ENCODE results near the gene NUAK2.

NUAK2 gene

DNA sequence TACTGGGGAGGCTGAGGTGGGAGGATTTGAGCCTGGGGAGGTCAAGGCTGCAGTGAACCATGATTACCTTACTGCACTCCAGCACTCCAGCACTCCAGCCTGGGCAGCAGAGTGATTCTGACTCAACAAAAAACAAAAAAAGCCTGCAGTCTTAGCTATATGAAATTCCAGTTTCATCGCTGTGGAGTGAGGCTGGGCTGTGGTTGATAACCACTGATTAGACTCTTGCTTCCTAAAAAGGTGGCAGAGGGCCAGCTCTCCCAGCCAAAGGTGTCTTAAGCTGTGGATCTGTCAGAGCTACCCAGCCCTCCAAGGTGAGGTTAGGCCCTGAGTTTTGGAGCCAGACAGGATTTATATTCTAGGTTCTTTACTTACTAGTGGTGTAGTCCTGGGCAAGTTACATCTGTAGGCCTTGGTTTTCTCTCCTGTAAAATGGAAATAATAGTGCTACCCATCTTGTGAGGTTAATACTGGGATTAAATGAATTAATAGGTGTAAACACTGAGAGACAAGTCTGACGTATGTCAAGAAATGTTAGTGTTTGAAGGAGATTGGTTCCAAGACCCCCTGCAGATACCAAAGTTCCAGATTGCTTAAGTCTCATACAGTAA, 57.9 kb downstream of the NUAK2 start:
- Histone ChIP-seq H3K4me1 (ENCODE audit: insufficient read depth, low read length) (peaks cover 10% of the 10 kb centered on the region), H3K9ac (ENCODE audit: low read depth, low read length) (no peak overlapping the region), H3K27ac (ENCODE audit: low read length) (no peak overlapping the region), H3K9me3 (ENCODE audit: insufficient read depth, low read depth, low read length) (no peaks in the 10 kb centered on the region), H3K27me3 (ENCODE audit: insufficient read depth, low read length) (no peaks in the 10 kb centered on the region), H3K36me3 (ENCODE audit: insufficient read depth, low read depth, low read length) (no peaks in the 10 kb centered on the region), H3K4me3 (ENCODE audit: low read length) (no peak overlapping the region)

DNA sequence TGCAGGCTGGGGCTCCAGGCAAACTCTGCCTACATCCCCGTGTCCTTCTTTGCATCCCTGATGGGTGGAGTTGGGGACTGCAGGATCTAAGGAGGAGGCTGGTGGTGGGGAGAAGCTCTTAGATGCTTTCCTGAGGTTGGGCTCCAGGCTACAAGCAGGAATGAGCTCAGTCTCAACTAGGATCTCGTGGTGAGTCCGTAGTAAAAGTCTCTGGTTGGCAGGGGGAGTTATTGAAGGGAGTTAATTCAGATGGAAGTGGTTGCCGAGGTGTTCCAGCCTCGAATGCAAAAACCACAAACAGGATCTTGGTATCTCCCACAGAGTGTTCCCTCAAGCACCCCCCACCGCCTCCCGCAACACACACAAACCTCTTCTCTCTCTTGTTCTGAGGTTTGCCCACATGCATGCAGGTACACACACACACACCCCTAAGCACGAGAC, 58.8 kb downstream of the NUAK2 start:
- H3K4me3 ChIP-seq (ENCODE audit: low read length), result no peak overlapping the region
- H3K9me3 ChIP-seq (ENCODE audit: insufficient read depth, low read depth, low read length), result no peaks in the 10 kb centered on the region
- H3K27me3 ChIP-seq (ENCODE audit: insufficient read depth, low read length), result no peaks in the 10 kb centered on the region
- H3K4me1 ChIP-seq (ENCODE audit: insufficient read depth, low read length), result peaks cover 10% of the 10 kb centered on the region
- no peaks in the 10 kb centered on the region for H3K36me3 ChIP-seq (ENCODE audit: insufficient read depth, low read depth, low read length)
- H3K27ac ChIP-seq (ENCODE audit: low read length), result peak overlapping the region; percentile 20
- no peak overlapping the region for H3K9ac ChIP-seq (ENCODE audit: low read depth, low read length)

DNA sequence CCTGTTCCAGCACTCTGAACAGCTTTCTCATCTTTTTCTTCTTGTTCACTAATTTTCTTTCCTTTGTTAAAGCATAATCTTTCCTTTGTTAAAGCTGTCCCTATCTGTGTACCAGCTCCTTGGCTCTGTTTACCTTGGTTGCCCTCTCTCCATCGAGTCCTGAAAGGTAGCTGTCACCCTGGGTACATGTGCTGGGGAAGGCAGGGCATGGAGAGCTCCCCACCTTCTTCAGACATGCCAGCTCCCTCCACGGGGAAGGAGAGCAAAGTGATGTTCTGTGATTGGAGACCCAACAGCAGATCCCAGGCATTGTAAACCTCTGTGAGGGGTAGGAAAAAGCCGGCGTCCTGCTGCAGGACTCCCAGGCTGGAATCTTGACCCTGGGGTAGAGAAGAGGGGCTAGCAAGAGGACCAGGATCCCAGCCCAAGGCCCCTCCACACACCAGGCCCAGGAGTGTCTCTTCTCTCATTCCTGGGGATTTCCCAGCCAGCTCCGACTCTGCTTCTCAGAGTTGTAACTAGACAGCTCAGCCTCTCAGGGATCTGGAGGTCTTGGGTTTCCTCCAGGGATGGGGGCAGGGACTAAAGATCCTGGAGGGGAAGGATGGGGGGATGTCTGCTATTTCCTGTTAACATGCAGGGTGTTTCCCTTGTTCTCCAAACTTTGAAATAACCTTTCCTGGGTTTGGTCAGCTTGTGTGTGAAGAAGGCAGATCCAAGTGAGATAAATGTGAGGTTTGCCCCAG, 59.4 kb downstream of the NUAK2 start:
- H3K27ac ChIP-seq (ENCODE audit: low read length), result peak overlapping the region; percentile 20
- peak overlapping the region; percentile 16; the same call in 1 of the 2 replicates for H3K9ac ChIP-seq (ENCODE audit: low read depth, low read length)
- no peak overlapping the region for H3K4me3 ChIP-seq (ENCODE audit: low read length)
- no peaks in the 10 kb centered on the region for H3K9me3 ChIP-seq (ENCODE audit: insufficient read depth, low read depth, low read length)
- no peaks in the 10 kb centered on the region for H3K36me3 ChIP-seq (ENCODE audit: insufficient read depth, low read depth, low read length)
- no peaks in the 10 kb centered on the region for H3K27me3 ChIP-seq (ENCODE audit: insufficient read depth, low read length)
- peaks cover 10% of the 10 kb centered on the region for H3K4me1 ChIP-seq (ENCODE audit: insufficient read depth, low read length)

DNA sequence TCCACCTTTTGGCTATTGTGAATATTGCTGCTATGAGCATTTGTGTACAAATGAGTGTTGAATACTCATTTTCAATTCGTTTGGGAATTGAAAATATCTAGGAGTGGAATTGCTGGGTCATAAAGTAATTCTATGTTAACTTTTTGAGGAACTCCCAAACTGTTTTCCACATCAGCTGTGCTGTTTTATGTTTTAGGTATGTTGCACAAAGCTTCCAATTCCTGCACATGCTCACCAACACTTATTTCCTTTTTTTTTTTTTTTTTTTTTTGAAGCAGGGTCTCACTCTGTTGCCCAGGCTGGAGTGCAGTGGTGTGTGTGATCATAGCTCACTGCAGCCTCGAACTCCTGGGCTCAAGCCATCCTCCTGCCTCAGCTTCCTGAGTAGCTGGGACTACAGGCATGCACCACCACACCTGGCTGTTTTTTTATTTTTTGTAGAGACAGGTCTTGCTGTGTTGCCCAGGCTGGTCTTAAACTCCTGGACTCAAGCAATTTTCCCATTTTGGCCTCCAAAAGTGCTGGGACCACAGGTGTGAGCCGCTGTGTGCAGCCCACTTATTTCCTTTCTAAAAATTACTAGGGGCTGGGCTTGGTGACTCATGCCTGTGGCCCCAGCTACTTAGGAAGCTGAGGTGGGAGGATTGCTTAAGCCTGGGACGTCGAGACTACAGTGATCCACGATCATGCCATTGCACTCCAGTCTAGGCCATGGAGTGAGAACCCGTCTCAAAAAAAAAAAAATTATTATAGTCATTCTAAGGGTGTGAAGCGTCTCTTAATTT, 60.4 kb downstream of the NUAK2 start:
- H3K27ac ChIP-seq (ENCODE audit: low read length), result no peak overlapping the region

DNA sequence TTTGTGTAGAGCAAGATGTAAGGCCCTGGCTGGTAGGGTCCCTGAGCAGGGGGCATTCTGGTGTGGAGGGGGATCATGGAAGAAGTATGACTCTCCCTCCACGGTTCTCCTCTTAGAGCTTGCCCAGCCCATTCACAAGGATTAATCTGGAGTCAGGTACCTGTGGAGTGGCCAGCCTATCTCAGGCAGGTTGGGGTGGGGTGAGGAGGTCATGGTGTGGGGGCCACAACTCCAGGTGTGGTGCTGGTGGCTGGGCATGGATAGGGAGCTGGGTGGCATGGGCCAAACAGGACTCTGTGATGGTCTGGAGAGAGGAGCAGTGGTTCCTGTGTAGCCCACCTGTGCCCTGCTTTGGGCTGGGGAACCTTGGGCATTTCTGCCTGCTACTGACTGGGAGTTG, 61.5 kb downstream of the NUAK2 start:
- no peak overlapping the region for H3K9ac ChIP-seq (ENCODE audit: low read depth, low read length)
- peaks cover 10% of the 10 kb centered on the region for H3K4me1 ChIP-seq (ENCODE audit: insufficient read depth, low read length)
- no peak overlapping the region for H3K4me3 ChIP-seq (ENCODE audit: low read length)
- no peak overlapping the region for H3K27ac ChIP-seq (ENCODE audit: low read length)
- H3K9me3 ChIP-seq (ENCODE audit: insufficient read depth, low read depth, low read length), result no peaks in the 10 kb centered on the region
- no peaks in the 10 kb centered on the region for H3K36me3 ChIP-seq (ENCODE audit: insufficient read depth, low read depth, low read length)
- H3K27me3 ChIP-seq (ENCODE audit: insufficient read depth, low read length), result no peaks in the 10 kb centered on the region

More for the DNA sequence above, 60.4 kb downstream of the NUAK2 start:
- H3K9ac ChIP-seq (ENCODE audit: low read depth, low read length), result no peak overlapping the region
- no peak overlapping the region for H3K4me3 ChIP-seq (ENCODE audit: low read length)
- H3K9me3 ChIP-seq (ENCODE audit: insufficient read depth, low read depth, low read length), result no peaks in the 10 kb centered on the region
- H3K36me3 ChIP-seq (ENCODE audit: insufficient read depth, low read depth, low read length), result no peaks in the 10 kb centered on the region
- no peaks in the 10 kb centered on the region for H3K27me3 ChIP-seq (ENCODE audit: insufficient read depth, low read length)
- peaks cover 10% of the 10 kb centered on the region for H3K4me1 ChIP-seq (ENCODE audit: insufficient read depth, low read length)

DNA sequence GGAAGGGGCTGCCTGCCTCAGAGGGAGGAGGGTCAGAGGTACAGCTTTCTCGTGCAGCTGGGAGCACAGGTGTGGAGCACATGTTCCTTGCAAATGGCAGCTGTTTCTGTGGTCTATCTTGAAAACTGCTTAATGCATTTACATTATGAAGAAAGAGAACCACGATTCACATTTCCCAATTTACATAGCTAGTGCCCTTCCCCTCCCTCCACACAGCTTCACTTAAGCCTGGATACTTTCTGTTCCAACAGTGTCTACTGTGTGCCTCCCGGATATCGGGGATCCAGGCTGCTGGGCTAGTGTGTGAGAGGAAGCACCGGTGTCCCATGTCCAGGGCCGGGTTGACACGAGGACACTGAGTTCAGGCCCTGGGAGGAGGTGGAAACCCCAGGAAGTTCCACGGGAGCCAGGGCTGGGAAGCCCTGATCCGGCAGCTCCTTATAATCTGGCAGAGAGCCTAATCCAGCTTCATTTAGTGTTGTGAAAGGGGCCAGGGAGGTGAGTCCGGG, 62.2 kb downstream of the NUAK2 start:
- Histone ChIP-seq H3K9ac (ENCODE audit: low read depth, low read length) (no peak overlapping the region), H3K27me3 (ENCODE audit: insufficient read depth, low read length) (no peaks in the 10 kb centered on the region), H3K4me3 (ENCODE audit: low read length) (no peak overlapping the region), H3K9me3 (ENCODE audit: insufficient read depth, low read depth, low read length) (no peaks in the 10 kb centered on the region), H3K4me1 (ENCODE audit: insufficient read depth, low read length) (peaks cover 10% of the 10 kb centered on the region), H3K27ac (ENCODE audit: low read length) (no peak overlapping the region), H3K36me3 (ENCODE audit: insufficient read depth, low read depth, low read length) (no peaks in the 10 kb centered on the region)

DNA sequence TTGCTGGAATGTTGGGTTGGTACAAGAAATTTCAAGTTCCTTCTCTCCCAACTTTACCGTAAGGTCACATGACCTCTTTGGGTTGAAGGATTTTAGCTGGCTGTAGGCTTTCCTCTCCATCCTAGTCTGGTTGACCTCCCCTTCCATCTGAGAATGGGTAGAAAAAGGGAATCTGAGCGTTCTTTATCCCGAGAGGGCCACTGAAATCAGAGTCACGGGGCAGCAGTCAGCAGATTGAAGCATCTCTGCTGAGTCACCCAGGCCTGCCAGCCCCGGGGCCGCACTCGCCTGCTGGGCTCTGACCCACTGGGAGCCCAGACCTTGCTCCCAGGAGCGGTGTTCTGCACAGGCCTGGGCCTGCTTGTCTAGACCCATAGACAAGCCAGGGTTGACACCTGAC, 62.8 kb downstream of the NUAK2 start:
- Histone ChIP-seq H3K4me1 (ENCODE audit: insufficient read depth, low read length) (peaks cover 10% of the 10 kb centered on the region), H3K27ac (ENCODE audit: low read length) (no peak overlapping the region), H3K27me3 (ENCODE audit: insufficient read depth, low read length) (no peaks in the 10 kb centered on the region), H3K4me3 (ENCODE audit: low read length) (no peak overlapping the region), H3K9ac (ENCODE audit: low read depth, low read length) (no peak overlapping the region), H3K36me3 (ENCODE audit: insufficient read depth, low read depth, low read length) (no peaks in the 10 kb centered on the region), H3K9me3 (ENCODE audit: insufficient read depth, low read depth, low read length) (no peaks in the 10 kb centered on the region)

DNA sequence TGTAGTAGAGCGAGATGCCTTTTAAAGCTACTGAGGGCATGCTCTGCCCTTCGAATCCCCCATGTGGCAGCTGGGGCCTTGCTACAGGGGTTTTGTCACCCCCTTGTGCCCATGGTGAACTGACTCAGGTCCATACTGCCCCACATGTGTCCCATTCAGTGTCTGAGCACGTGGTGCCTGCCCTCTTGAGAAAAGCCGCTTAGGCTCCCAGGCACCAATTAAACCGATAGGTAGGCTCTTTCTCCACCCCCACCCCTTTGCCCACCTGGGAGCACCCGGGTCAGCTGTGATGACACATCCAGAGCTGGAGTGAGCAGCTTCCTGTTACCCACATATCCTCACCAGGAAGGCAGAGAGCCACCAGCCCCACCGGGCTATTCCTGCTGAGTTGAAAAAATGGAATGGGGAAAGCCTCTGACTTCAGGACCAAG, 63.3 kb downstream of the NUAK2 start:
- H3K27ac ChIP-seq (ENCODE audit: low read length), result no peak overlapping the region
- H3K9me3 ChIP-seq (ENCODE audit: insufficient read depth, low read depth, low read length), result no peaks in the 10 kb centered on the region
- H3K9ac ChIP-seq (ENCODE audit: low read depth, low read length), result 0 out of 2 replicates have a peak overlapping the region, but pooled peaks have one; percentile 4
- H3K36me3 ChIP-seq (ENCODE audit: insufficient read depth, low read depth, low read length), result no peaks in the 10 kb centered on the region
- peaks cover 10% of the 10 kb centered on the region for H3K4me1 ChIP-seq (ENCODE audit: insufficient read depth, low read length)
- H3K27me3 ChIP-seq (ENCODE audit: insufficient read depth, low read length), result no peaks in the 10 kb centered on the region
- H3K4me3 ChIP-seq (ENCODE audit: low read length), result no peak overlapping the region

DNA sequence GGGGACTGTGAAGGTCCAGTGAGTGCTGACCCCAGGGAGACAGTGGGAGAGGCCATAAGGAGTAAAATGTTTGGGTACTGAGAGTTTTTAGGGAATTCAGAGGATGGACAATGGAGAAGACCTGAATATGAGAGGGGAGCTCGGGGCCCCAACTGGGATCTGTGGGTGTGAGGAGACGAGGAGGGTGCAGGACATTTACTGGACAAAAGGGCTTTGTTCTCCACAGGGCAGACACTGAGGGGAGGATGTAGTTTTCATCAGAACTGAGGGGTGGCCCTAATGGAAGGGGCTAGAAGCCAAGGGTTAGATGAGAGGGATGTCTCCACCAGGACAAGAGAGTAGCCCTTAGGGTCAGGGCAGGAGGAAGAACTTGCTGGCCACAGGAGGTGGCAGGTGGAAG, 63.8 kb downstream of the NUAK2 start:
- Histone ChIP-seq H3K4me3 (ENCODE audit: low read length) (no peak overlapping the region), H3K27ac (ENCODE audit: low read length) (no peak overlapping the region), H3K27me3 (ENCODE audit: insufficient read depth, low read length) (no peaks in the 10 kb centered on the region), H3K4me1 (ENCODE audit: insufficient read depth, low read length) (peaks cover 10% of the 10 kb centered on the region), H3K9ac (ENCODE audit: low read depth, low read length) (no peak overlapping the region), H3K36me3 (ENCODE audit: insufficient read depth, low read depth, low read length) (no peaks in the 10 kb centered on the region), H3K9me3 (ENCODE audit: insufficient read depth, low read depth, low read length) (no peaks in the 10 kb centered on the region)

DNA sequence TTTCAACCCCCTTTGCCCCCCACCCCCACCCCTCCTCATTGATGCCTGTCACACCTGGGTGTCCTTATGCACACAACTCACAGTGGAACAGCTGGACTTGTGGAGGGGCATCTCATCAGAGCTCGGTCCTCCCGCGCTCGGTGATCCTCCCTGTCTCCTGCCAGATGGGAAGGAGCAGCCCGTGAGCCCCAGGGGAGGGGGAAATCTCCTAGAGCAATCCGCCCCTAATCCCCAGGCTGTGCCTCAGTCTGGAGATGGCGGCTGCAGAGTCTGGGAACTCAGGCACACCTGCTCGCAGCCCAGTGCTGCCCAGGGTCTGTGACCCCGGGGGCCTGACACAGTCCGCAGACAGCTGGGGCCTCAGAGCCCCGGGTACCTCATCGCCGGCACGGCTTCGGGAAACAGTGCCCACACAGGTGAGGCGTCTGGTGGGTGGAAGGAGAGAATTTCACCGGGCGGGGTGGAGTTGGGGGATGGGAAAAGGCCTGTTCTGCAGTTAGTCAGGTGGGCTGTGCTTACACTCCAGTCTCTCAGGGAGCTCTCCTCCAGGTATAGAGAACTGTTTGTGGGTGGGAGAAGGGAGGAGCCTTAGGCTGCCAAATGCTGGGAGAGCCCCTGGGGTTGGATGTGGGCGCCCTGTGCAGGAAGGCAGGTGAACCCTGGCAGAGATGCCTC, 64.5 kb downstream of the NUAK2 start:
- Histone ChIP-seq H3K9ac (ENCODE audit: low read depth, low read length) (no peak overlapping the region), H3K36me3 (ENCODE audit: insufficient read depth, low read depth, low read length) (no peaks in the 10 kb centered on the region), H3K4me1 (ENCODE audit: insufficient read depth, low read length) (peaks cover 3% of the 10 kb centered on the region), H3K4me3 (ENCODE audit: low read length) (no peak overlapping the region), H3K27me3 (ENCODE audit: insufficient read depth, low read length) (no peaks in the 10 kb centered on the region), H3K9me3 (ENCODE audit: insufficient read depth, low read depth, low read length) (no peaks in the 10 kb centered on the region), H3K27ac (ENCODE audit: low read length) (no peak overlapping the region)
